HG03558 (cell line): ENCODE measurements around the gene ENTPD8.
"Not testable (repeated sequence)": the region's sequence is repeated elsewhere in the genome, so short reads cannot be mapped to it uniquely, and the experiment has no call there.

Experiments used
- ATAC-seq: cut with Tn5 transposase; IDR thresholded peaks from one replicate; pipeline ENCODE4 v1.9.1; 2021; ENCODE audit warnings: moderate number of reproducible peaks; ENCODE audit not compliant: unreplicated experiment; ENCODE audit errors: extremely low read depth

The ENTPD8 gene

DNA sequence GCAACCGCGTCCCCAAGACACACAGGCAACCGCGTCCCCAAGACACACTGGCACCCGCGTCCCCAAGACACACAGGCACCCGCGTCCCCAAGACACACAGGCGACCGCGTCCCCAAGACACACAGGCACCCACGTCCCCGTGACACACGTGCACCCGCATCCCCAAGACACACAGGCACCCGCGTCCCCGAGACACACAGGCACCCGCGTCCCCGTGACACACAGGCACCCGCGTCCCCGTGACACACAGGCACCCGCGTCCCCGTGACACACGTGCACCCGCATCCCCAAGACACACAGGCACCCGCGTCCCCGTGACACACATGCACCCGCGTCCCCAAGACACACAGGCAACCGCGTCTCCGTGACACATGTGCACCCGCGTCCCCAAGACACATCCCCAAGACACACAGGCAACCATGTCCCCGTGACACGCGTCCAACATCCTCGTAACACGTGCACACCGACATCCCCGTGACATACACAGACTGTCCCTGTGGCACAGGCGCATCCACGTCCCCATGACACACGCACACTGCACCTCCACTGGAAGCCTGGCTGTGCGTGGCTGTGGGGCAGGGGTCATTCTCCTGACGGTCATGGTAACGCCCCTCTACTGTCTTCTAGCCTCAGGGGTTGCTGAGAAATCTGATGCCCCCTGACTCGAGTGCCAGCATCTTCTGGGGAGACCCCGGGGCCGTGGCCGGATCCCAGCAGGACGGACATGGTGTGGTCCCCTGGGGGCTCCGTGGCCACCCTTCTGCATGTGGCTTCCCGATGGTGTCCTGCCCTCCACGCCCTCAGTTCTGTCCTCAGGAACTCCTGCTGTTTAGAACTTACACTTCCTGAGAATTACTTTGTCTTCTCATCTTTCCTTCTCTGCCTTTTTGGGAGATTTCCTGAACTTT is 42.3 kb downstream of the ENTPD8 start:
- no peak for ATAC-seq

GRCh38 chr9:137397675-137398423 is 43.3 kb downstream of the ENTPD8 start:
- ATAC-seq = no peak

GRCh38 chr9:137396634-137397367 is 44.4 kb downstream of the ENTPD8 start:
- ATAC-seq = no peak

DNA sequence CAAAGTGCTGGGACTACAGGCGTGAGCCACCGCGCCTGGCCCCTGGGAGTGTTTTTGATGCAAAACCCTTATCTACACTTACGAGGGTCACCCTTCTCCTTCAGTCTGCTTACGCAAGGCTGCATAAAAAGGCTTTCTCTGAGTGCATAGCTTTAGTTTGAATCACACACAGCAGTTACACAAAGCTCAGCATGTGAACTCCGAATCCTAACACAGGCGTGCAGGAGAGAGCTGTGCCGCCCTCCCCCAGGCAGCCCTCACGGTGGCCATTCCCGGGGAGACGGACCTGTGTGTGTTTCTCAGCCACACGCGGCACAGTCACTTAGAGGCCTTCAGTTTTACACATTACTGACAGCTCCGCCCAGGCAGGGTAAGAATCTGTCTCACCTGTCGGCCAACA is 44.9 kb downstream of the ENTPD8 start:
- no peak for ATAC-seq

GRCh38 chr9:137395666-137396010 is 45.5 kb downstream of the ENTPD8 start:
- no peak for ATAC-seq

- ATAC-seq = no peak
Observed at GRCh38 chr9:137394866-137395665, 46.1 kb downstream of the ENTPD8 start.

- ATAC-seq = no peak
Observed at GRCh38 chr9:137393176-137394150, 47.7 kb downstream of the ENTPD8 start.

- ATAC-seq = no peak
Observed at GRCh38 chr9:137392232-137393007, 48.7 kb downstream of the ENTPD8 start.

GRCh38 chr9:137391411-137391754 is 49.8 kb downstream of the ENTPD8 start:
- no peak for ATAC-seq

GRCh38 chr9:137390553-137391410 is 50.4 kb downstream of the ENTPD8 start:
- ATAC-seq = no peak

DNA sequence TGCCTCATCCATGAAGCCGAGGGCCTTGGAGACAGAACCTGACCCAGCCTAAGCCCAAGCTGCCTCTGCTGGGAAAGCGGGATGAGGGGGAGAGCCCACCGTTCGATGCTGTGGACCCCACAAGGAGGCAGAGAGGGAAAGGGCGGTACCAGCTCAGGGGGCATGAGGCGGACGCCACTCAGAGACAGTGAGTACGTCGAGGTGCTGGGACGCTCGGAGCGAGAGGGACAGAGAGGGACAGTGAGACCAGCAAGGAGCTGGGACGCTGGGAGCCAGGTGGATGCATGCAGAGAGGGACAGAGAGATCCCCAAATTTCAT is 51.8 kb downstream of the ENTPD8 start:
- ATAC-seq = no peak

GRCh38 chr9:137388589-137389427 is 52.3 kb downstream of the ENTPD8 start:
- ATAC-seq = no peak

- ATAC-seq = no peak
Observed at GRCh38 chr9:137387891-137388560, 53.1 kb downstream of the ENTPD8 start.

GRCh38 chr9:137387114-137387890 is 53.9 kb downstream of the ENTPD8 start:
- no peak for ATAC-seq

DNA sequence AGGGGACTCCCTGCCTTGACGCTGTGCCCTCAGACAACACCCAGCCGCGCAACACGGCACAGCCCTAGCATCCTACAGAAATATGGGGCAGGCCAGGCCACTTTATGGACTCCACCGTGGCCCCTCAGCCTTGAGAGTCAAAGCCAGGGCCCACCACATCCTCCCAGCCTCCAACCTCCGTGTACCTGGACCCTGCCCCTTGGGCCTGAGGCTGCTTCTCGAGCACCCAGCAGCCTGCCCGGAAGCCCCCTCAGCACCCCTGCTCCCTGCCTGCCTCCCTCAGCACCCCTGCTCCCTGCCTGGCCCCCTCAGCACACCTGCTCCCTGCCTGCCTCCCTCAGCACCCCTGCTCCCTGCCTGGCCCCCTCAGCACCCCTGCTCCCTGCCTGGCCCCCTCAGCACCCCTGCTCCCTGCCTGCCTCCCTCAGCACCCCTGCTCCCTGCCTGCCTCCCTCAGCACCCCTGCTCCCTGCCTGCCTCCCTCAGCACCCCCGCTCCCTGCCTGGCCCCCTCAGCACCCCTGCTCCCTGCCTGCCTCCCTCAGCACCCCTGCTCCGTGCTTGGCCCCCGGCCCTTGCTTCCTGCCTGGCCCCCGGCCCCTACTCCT is 54.5 kb downstream of the ENTPD8 start:
- not testable (repeated sequence) for ATAC-seq
